ENCODE results near the gene SHC3. TPM values are rescaled to one million over a fixed set of nuclear protein-coding genes. Genes with fewer than 3 reads are reported as not detected.

The SHC3 gene
- total RNA-seq, 2 donors from 2014 or later = 0.95 to 1.3 TPM

DNA sequence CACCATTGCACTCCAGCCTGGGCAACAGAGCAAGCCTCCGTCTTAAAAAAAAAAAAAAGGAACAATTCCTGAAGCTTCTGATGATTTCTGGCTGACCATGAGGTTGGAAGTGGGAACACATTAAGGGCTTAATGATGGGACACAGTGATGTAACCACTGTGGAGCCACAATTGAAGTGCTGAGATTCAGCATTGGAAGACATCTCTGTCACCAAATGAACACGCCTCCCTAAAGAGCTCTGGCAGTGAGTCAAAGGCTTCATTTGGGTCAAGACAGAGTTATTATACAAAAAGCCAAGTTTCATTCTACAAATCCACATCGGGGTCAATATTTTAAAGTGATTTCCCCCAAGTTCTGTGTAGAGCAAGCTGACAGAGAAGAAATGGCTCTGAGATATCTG is 191.8 kb downstream of the SHC3 start:
- peaks cover 19% of the 10 kb centered on the region for H3K9me3 ChIP-seq (ENCODE audit: control insufficient read depth, low read length)
- Mint-ChIP-seq H3K4me1 (peaks cover 15% of the 10 kb centered on the region), H3K4me3 (no peak overlapping the region), H3K9me3 (peaks cover 9% of the 10 kb centered on the region), H3K27ac (no peak overlapping the region), H3K36me3 (ENCODE audit: low read depth) (no peaks in the 10 kb centered on the region), H3K27me3 (ENCODE audit: insufficient read depth) (peaks cover 7% of the 10 kb centered on the region)
- H3K9ac ChIP-seq (ENCODE audit: extremely low read depth, low read length, poor library complexity, severe bottlenecking) = no peak overlapping the region
- peak; percentile 11 for DNase-seq
- H3K27ac ChIP-seq (ENCODE audit: low read depth, low read length) = no peak overlapping the region
- no peak overlapping the region for H3K4me3 ChIP-seq (ENCODE audit: low read length)
- TF ChIP-seq, protein P1, sequence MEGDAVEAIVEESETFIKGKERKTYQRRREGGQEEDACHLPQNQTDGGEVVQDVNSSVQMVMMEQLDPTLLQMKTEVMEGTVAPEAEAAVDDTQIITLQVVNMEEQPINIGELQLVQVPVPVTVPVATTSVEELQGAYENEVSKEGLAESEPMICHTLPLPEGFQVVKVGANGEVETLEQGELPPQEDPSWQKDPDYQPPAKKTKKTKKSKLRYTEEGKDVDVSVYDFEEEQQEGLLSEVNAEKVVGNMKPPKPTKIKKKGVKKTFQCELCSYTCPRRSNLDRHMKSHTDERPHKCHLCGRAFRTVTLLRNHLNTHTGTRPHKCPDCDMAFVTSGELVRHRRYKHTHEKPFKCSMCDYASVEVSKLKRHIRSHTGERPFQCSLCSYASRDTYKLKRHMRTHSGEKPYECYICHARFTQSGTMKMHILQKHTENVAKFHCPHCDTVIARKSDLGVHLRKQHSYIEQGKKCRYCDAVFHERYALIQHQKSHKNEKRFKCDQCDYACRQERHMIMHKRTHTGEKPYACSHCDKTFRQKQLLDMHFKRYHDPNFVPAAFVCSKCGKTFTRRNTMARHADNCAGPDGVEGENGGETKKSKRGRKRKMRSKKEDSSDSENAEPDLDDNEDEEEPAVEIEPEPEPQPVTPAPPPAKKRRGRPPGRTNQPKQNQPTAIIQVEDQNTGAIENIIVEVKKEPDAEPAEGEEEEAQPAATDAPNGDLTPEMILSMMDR (conservative IDR thresholded peaks at IDR 0.05) = no peak
- 90 to 93% methylated on average over 2 to 3 of the region's 3 CpGs for WGBS, 2 experiments (ENCODE audit: insufficient coverage in 1 of 2, insufficient read length in 1 of 2)
- peaks cover 4% of the 10 kb centered on the region for H3K4me1 ChIP-seq (ENCODE audit: control insufficient read depth, insufficient read depth, low read length)
- H3K36me3 ChIP-seq (ENCODE audit: control insufficient read depth, insufficient read depth, low read length) = no peaks in the 10 kb centered on the region
- H3K27me3 ChIP-seq (ENCODE audit: control insufficient read depth, insufficient read depth, low read length, poor library complexity, severe bottlenecking) = no peaks in the 10 kb centered on the region

DNA sequence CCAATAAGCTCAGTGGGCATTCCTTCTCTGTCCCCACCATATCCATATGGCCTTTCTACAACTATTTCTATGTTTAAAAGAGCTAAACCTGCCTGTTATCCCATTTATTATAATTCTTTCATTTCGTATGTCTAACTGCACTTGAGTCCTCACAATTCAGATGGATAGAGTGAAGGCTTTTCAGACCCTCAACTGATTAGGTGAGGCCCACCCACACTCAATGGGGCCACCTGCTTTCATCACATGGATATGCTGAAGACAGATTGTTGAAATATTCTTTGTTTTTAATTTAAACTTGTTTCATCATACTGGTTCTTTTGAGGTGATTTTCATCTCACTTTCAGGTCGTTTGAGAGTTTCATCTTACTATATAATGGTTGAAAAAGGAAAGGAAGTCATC is 193.0 kb downstream of the SHC3 start:
- H3K9ac ChIP-seq (ENCODE audit: extremely low read depth, low read length, poor library complexity, severe bottlenecking) = no peak overlapping the region
- H3K36me3 ChIP-seq (ENCODE audit: control insufficient read depth, insufficient read depth, low read length) = no peaks in the 10 kb centered on the region
- no peaks in the 10 kb centered on the region for H3K27me3 ChIP-seq (ENCODE audit: control insufficient read depth, insufficient read depth, low read length, poor library complexity, severe bottlenecking)
- TF ChIP-seq, protein P1 (conservative IDR thresholded peaks at IDR 0.05) = no peak
- Mint-ChIP-seq H3K9me3 (peaks cover 17% of the 10 kb centered on the region), H3K36me3 (ENCODE audit: low read depth) (no peaks in the 10 kb centered on the region), H3K4me3 (no peak overlapping the region), H3K27me3 (ENCODE audit: insufficient read depth) (peaks cover 7% of the 10 kb centered on the region), H3K27ac (no peak overlapping the region), H3K4me1 (peaks cover 15% of the 10 kb centered on the region)
- peaks cover 30% of the 10 kb centered on the region for H3K9me3 ChIP-seq (ENCODE audit: control insufficient read depth, low read length)
- WGBS, 2 experiments (ENCODE audit: insufficient coverage in 1 of 2, insufficient read length in 1 of 2) = 60 to 76% methylated on average over 1 to 2 of the region's 2 CpGs
- no peak for DNase-seq
- no peak overlapping the region for H3K4me3 ChIP-seq (ENCODE audit: low read length)
- H3K27ac ChIP-seq (ENCODE audit: low read depth, low read length) = no peak overlapping the region
- H3K4me1 ChIP-seq (ENCODE audit: control insufficient read depth, insufficient read depth, low read length) = peaks cover 4% of the 10 kb centered on the region

DNA sequence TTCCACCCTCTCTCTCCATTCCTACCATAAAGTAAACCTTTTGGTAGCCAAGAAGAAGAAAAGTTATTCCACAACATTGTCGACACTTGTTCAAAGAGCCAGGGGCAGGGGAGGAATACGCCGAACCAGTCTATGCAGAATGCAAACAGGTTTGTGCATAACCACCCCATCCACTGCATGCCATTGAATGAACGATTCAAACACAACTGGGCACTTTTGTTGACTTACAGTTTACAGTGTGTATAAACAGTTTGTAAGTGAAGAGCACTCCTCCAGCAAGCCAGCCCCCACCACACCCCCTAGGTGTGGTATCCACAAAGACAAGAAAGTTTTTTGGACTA is 194.1 kb downstream of the SHC3 start:
- H3K9ac ChIP-seq (ENCODE audit: extremely low read depth, low read length, poor library complexity, severe bottlenecking) = no peak overlapping the region
- H3K9me3 ChIP-seq (ENCODE audit: control insufficient read depth, low read length) = peaks cover 40% of the 10 kb centered on the region
- no peaks in the 10 kb centered on the region for H3K4me1 ChIP-seq (ENCODE audit: control insufficient read depth, insufficient read depth, low read length)
- peak; percentile 13 for DNase-seq
- no peak overlapping the region for H3K27ac ChIP-seq (ENCODE audit: low read depth, low read length)
- no peaks in the 10 kb centered on the region for H3K36me3 ChIP-seq (ENCODE audit: control insufficient read depth, insufficient read depth, low read length)
- Mint-ChIP-seq H3K9me3 (peaks cover 20% of the 10 kb centered on the region), H3K27ac (no peak overlapping the region), H3K4me3 (no peak overlapping the region), H3K27me3 (ENCODE audit: insufficient read depth) (peaks cover 7% of the 10 kb centered on the region), H3K36me3 (ENCODE audit: low read depth) (no peaks in the 10 kb centered on the region), H3K4me1 (peaks cover 8% of the 10 kb centered on the region)
- 85 to 100% methylated on average over 4 of the region's 4 CpGs for WGBS, 2 experiments (ENCODE audit: insufficient coverage in 1 of 2, insufficient read length in 1 of 2)
- no peak overlapping the region for H3K4me3 ChIP-seq (ENCODE audit: low read length)
- TF ChIP-seq, protein P1 (conservative IDR thresholded peaks at IDR 0.05) = no peak
- H3K27me3 ChIP-seq (ENCODE audit: control insufficient read depth, insufficient read depth, low read length, poor library complexity, severe bottlenecking) = no peaks in the 10 kb centered on the region
